Endothelial cell of umbilical vein (primary cell): ENCODE results near the gene CARMIL1. TPM values are rescaled to one million over a fixed set of nuclear protein-coding genes. Genes with fewer than 3 reads are reported as not detected.

Experiments
- BruUV-seq: library from RNA; stranded (reverse); fragments of 400-500 nt; replicated peaks from 2 replicates; lab custom pipeline; 2021; lab: Mats Ljungman, UMichigan
- CTCF ChIA-PET: fragments of 300-600, 350-600 bp; sonication (Branson Sonifier 250); formaldehyde crosslinking; loops from one replicate; lab custom pipeline; 2021; ENCODE audit warnings: antibody characterized with exemption, inconsistent platforms; lab: Charles Lee
- POLR2A ChIA-PET: fragments of 300-600, 350-600 bp; sonication (Branson Sonifier 250); formaldehyde crosslinking; loops from one replicate; lab custom pipeline; 2021; ENCODE audit warnings: antibody characterized with exemption, inconsistent platforms; lab: Charles Lee
- DNase-seq: peaks from one replicate; pipeline ENCODE4 v3.0.0-alpha.2; 2011; ENCODE audit warnings: low read depth, low spot score
- FAIRE-seq: peaks from 2 replicates; lab custom pipeline; 2011; peaks lifted over from hg19 to GRCh38; lab: Jason Lieb, UNC
- H2AFZ ChIP-seq: 2 replicates; pipeline ENCODE4 v1.6.0; 2012; ENCODE audit warnings: low read depth, low read length, control low read depth, inconsistent platforms
- H3K27ac ChIP-seq: 2 replicates; pipeline ENCODE4 v1.5.1; 2011; ENCODE audit warnings: low read depth, mild to moderate bottlenecking, control low read depth, low read length, moderate library complexity; ENCODE audit not compliant: insufficient read depth
- H3K27me3 ChIP-seq, 2 experiments: 2 replicates each; pipeline versions ENCODE4 v1.6.0 to v1.6.1; 2011; ENCODE audit warnings: low read length in 2 of 2, mixed read lengths in 1 of 2; ENCODE audit not compliant: control insufficient read depth in 2 of 2, insufficient read depth in 2 of 2
- H3K36me3 ChIP-seq, 2 experiments: 2 replicates in 1 of 2; 3 replicates in 1 of 2; pipeline ENCODE4 v1.5.1; 2011; ENCODE audit warnings: low read length in 2 of 2, mild to moderate bottlenecking in 1 of 2, moderate library complexity in 1 of 2; ENCODE audit not compliant: control insufficient read depth in 2 of 2, insufficient read depth in 2 of 2; ENCODE audit errors: extremely low read depth in 1 of 2
- H3K4me1 ChIP-seq: 3 replicates; pipeline ENCODE4 v1.5.1; 2011; ENCODE audit warnings: mild to moderate bottlenecking, low read length; ENCODE audit not compliant: control insufficient read depth, insufficient read depth; ENCODE audit errors: extremely low read depth
- H3K4me2 ChIP-seq: 2 replicates; pipeline ENCODE4 v1.6.1; 2011; ENCODE audit warnings: low read length, control low read depth, mixed read lengths; ENCODE audit not compliant: insufficient read depth
- H3K4me3 ChIP-seq, 3 experiments: fragments of 200-600 bp in 1 of 3; sonication (generic), shearing (Covaris generic) in 1 of 3; replicated peaks in 1 of 3; 2 replicates each; pipeline ENCODE4 v1.5.1; 2011 to 2016; ENCODE audit warnings: control low read depth in 3 of 3, low read length in 3 of 3, mild to moderate bottlenecking in 2 of 3, inconsistent platforms in 1 of 3, low read depth in 1 of 3, moderate library complexity in 1 of 3; ENCODE audit not compliant: insufficient read depth in 1 of 3
- H3K79me2 ChIP-seq: 2 replicates; pipeline ENCODE4 v1.6.0; 2012; ENCODE audit warnings: low read length, inconsistent platforms; ENCODE audit not compliant: control insufficient read depth, insufficient read depth
- H3K9ac ChIP-seq: replicated peaks from 2 replicates; pipeline ENCODE3; 2011; ENCODE audit warnings: low read length, control low read depth; ENCODE audit not compliant: insufficient read depth; ENCODE audit errors: extremely low read depth
- H3K9me1 ChIP-seq: replicated peaks from 3 replicates; pipeline ENCODE4 v1.6.0; 2011; ENCODE audit warnings: mild to moderate bottlenecking, low read length; ENCODE audit not compliant: control insufficient read depth, insufficient read depth; ENCODE audit errors: extremely low read depth
- H3K9me3 ChIP-seq: replicated peaks from 2 replicates; pipeline ENCODE4 v1.5.1; 2012; ENCODE audit warnings: low read length, inconsistent platforms; ENCODE audit not compliant: control insufficient read depth, insufficient read depth
- H4K20me1 ChIP-seq: replicated peaks from 2 replicates; pipeline ENCODE3; 2011; ENCODE audit warnings: mild to moderate bottlenecking, low read length; ENCODE audit not compliant: control insufficient read depth, insufficient read depth; ENCODE audit errors: extremely low read depth
- EZH2 ChIP-seq: IDR thresholded peaks from 2 replicates; pipeline ENCODE4 v1.6.1; 2012; ENCODE audit warnings: borderline replicate concordance, low read depth, mild to moderate bottlenecking, moderate library complexity, low read length, inconsistent platforms; ENCODE audit not compliant: severe bottlenecking
- FOS ChIP-seq: IDR thresholded peaks from 2 replicates; pipeline ENCODE4 v1.6.1; 2011; ENCODE audit warnings: mild to moderate bottlenecking, low read length, moderate library complexity, borderline replicate concordance; ENCODE audit not compliant: insufficient read depth
- GATA2 ChIP-seq: IDR thresholded peaks from 2 replicates; pipeline ENCODE4 v1.7.0; 2011; ENCODE audit warnings: low read depth, mild to moderate bottlenecking, moderate library complexity, mixed read lengths, low read length; ENCODE audit not compliant: insufficient read length, insufficient read depth
- JUN ChIP-seq: IDR thresholded peaks from 2 replicates; pipeline ENCODE4 v1.6.1; 2011; ENCODE audit warnings: borderline replicate concordance, low read depth; ENCODE audit not compliant: insufficient read length, insufficient read depth
- MYC ChIP-seq: IDR thresholded peaks from one replicate; pipeline ENCODE4 v1.6.1; 2011; ENCODE audit warnings: mild to moderate bottlenecking, low read depth, low read length
- POLR2A ChIP-seq: IDR thresholded peaks from 2 replicates; pipeline ENCODE4 v1.6.1; 2012; ENCODE audit warnings: low read depth, mild to moderate bottlenecking, control low read depth, low read length
- POLR2AphosphoS5 ChIP-seq: IDR thresholded peaks from 2 replicates; pipeline ENCODE4 v1.6.1; 2012; ENCODE audit warnings: low read depth, mild to moderate bottlenecking, control low read depth, low read length, moderate library complexity; ENCODE audit not compliant: insufficient read depth
- dilution Hi-C: fragments of 300-500 bp; cut with MboI; formaldehyde crosslinking; loops from one replicate; pipeline ENCODE4 v1.15.0; 2019; ENCODE audit warnings: low sequenced_read_pairs; ENCODE audit not compliant: extremely low pct_ligation_motif_present
- intact Hi-C: fragments of 100-400 bp; cut with micrococcal nuclease; formaldehyde crosslinking; loops from one replicate; pipeline ENCODE4 v1.10.0; 2022
- polyA plus RNA-seq, 4 experiments: library from polyadenylated mRNA; depleted of rRNA in 3 of 4; stranded (reverse) in 3 of 4; unstranded in 1 of 4; fragments of >200 nt; gene quantifications; 2 replicates each; pipeline versions ENCODE4 v1.2.1 to v1.2.3, GENCODE V29; 2011 to 2012; ENCODE audit warnings: missing spikeins in 1 of 4
- total RNA-seq: library from RNA; stranded (reverse); gene quantifications from 2 replicates; pipeline ENCODE4 v1.2.3, GENCODE V29; 2021
- TF ChIP-seq, protein P1 (sequence below): IDR thresholded peaks from 2 replicates; pipeline ENCODE4 v1.6.1; 2011; ENCODE audit not compliant: insufficient read depth, insufficient read length
- TF ChIP-seq, protein P2 (sequence below), 2 donors: IDR thresholded peaks; 1 replicate in 1 of 2; 2 replicates in 1 of 2; pipeline ENCODE4 v1.5.1; 2011; ENCODE audit warnings: low read length in 2 of 2, mild to moderate bottlenecking in 2 of 2, moderate library complexity in 2 of 2, control low read depth in 1 of 2, inconsistent platforms in 1 of 2, low read depth in 1 of 2; ENCODE audit not compliant: insufficient read depth in 1 of 2; ENCODE audit errors: extremely low read depth in 1 of 2

Gene CARMIL1
- total and polyA plus RNA-seq, 2 donors (not counting 3 experiments of a cell fraction or from before 2014, with no cell fraction given), result 1.3 to 8.7 TPM

DNA sequence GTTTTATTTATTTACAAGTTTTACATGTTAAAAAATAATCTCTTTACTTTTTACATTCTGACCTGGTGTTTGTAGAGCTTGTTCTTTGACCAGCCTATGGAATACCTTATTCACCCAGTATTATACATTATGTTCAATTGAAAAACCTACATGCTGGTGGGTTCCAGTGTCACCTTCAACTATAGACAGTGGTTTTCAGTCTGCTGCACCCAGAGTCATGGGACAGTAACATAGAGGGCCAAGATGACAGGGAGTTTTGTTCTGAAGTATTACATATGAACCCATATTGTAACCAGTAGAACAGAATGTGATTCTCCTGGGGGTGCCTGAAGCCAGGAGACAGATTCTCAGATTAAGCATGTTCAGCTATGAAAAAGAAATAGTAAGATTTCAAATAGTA is 233.4 kb downstream of the CARMIL1 start:
- DNase-seq, result no peak
- BruUV-seq, result no TSS peak

More for the DNA sequence above, 233.4 kb downstream of the CARMIL1 start:
- intact Hi-C loops (no loop called here), dilution Hi-C loops (no loop called here)
- H3K27ac ChIP-seq, result no peak overlapping the region
- no peaks in the 10 kb centered on the region for H3K9me3 ChIP-seq
- FAIRE-seq, result no peak
- H3K9me1 ChIP-seq, result no peaks in the 10 kb centered on the region
- H3K36me3 ChIP-seq, result no peaks in the 10 kb centered on the region
- H3K4me2 ChIP-seq, result no peak overlapping the region
- ChIA-PET POLR2A (no interaction called here), CTCF (interaction anchor here (1.4 to 1.5 kb wide), 2 partner anchors 19 to 23 kb away, joined by 3 to 6 read pairs; no protein-coding TSS in a partner anchor)
- no peak overlapping the region for H3K9ac ChIP-seq
- no peaks in the 10 kb centered on the region for H3K4me1 ChIP-seq
- no peak overlapping the region for H3K4me3 ChIP-seq
- TF ChIP-seq, protein P1, sequence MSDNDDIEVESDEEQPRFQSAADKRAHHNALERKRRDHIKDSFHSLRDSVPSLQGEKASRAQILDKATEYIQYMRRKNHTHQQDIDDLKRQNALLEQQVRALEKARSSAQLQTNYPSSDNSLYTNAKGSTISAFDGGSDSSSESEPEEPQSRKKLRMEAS, result no peak
- no peak for TF ChIP-seq POLR2AphosphoS5
- TF ChIP-seq GATA2, result no peak
- TF ChIP-seq EZH2, result no peak
- TF ChIP-seq POLR2A, result no peak
- TF ChIP-seq, protein P2, sequence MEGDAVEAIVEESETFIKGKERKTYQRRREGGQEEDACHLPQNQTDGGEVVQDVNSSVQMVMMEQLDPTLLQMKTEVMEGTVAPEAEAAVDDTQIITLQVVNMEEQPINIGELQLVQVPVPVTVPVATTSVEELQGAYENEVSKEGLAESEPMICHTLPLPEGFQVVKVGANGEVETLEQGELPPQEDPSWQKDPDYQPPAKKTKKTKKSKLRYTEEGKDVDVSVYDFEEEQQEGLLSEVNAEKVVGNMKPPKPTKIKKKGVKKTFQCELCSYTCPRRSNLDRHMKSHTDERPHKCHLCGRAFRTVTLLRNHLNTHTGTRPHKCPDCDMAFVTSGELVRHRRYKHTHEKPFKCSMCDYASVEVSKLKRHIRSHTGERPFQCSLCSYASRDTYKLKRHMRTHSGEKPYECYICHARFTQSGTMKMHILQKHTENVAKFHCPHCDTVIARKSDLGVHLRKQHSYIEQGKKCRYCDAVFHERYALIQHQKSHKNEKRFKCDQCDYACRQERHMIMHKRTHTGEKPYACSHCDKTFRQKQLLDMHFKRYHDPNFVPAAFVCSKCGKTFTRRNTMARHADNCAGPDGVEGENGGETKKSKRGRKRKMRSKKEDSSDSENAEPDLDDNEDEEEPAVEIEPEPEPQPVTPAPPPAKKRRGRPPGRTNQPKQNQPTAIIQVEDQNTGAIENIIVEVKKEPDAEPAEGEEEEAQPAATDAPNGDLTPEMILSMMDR (IDR thresholded peaks at IDR 0.05; ENCODE audit: extremely low read depth in 1 of 2, insufficient read depth in 1 of 2, low read depth in 1 of 2, low read length in 2 of 2), result no peak
- TF ChIP-seq MYC, result no peak
- TF ChIP-seq FOS, result no peak
- TF ChIP-seq JUN, result no peak
- no peaks in the 10 kb centered on the region for H3K27me3 ChIP-seq
- H2AFZ ChIP-seq, result no peak overlapping the region
- H3K79me2 ChIP-seq, result no peaks in the 10 kb centered on the region
- H4K20me1 ChIP-seq, result no peaks in the 10 kb centered on the region
